Activated B cell treated with CpG ODN at 0.5 μM for 24 hours (primary cell): ENCODE measurements around the gene CCDC191. TPM values are rescaled to one million over a fixed set of nuclear protein-coding genes. Genes with fewer than 3 reads are reported as not detected.

Source experiments
- ATAC-seq: fragments of 200-7000 bp; cut with Tn5 transposase; one replicate; pipeline ENCODE4 v1.10.0; 2021; ENCODE audit warnings: low read depth, mild to moderate bottlenecking, moderate library complexity
- CTCF ChIA-PET: fragments of 350-600 bp; sonication (Branson Sonifier 250); formaldehyde crosslinking; loops from one replicate; lab custom pipeline; 2021; ENCODE audit warnings: antibody characterized with exemption; lab: Charles Lee
- POLR2A ChIA-PET: fragments of 350-600 bp; sonication (Branson Sonifier 250); formaldehyde crosslinking; loops from one replicate; lab custom pipeline; 2021; ENCODE audit warnings: antibody characterized with exemption; lab: Charles Lee
- DNase-seq: peaks from one replicate; pipeline ENCODE4 v3.0.0; 2022
- H3K27ac Mint-ChIP-seq: one replicate; pipeline ENCODE4 v1.8.0; 2020; ENCODE audit warnings: mixed read lengths
- H3K27me3 Mint-ChIP-seq: one replicate; pipeline ENCODE4 v1.8.0; 2021; ENCODE audit warnings: mixed read lengths
- H3K36me3 Mint-ChIP-seq: one replicate; pipeline ENCODE4 v1.8.0; 2021; ENCODE audit warnings: low read depth, mixed read lengths
- H3K4me1 Mint-ChIP-seq: one replicate; pipeline ENCODE4 v1.8.0; 2021; ENCODE audit warnings: mixed read lengths
- H3K4me3 Mint-ChIP-seq: one replicate; pipeline ENCODE4 v1.8.0; 2020; ENCODE audit warnings: mild to moderate bottlenecking, mixed read lengths
- H3K9me3 Mint-ChIP-seq: one replicate; pipeline ENCODE4 v1.8.0; 2020; ENCODE audit warnings: mixed read lengths
- CTCF ChIP-seq: fragments of 200-600 bp; IDR thresholded peaks from one replicate; pipeline ENCODE4 v1.8.0; 2022; ENCODE audit warnings: antibody characterized with exemption, mild to moderate bottlenecking
- intact Hi-C: fragments of 100-400 bp; cut with micrococcal nuclease; formaldehyde crosslinking; loops from one replicate; pipeline ENCODE4 v1.15.1; 2024
- total RNA-seq: library from RNA; stranded (reverse); gene quantifications from 2 replicates; pipeline ENCODE4 v1.2.3, GENCODE V29; 2022

Gene CCDC191
- total RNA-seq, 1 donor from 2014 or later = 17.2 TPM

GRCh38 chr3:114026331-114026730 is 30.0 kb downstream of the CCDC191 start:
- intact Hi-C loops = no loop called here
- no peak for ATAC-seq
- ChIA-PET CTCF (interaction anchor here (1.4 kb wide), 1 partner anchor 10 kb away, joined by 3 read pairs; no protein-coding TSS in a partner anchor), POLR2A (no interaction called here)
- DNase-seq = no peak
- Mint-ChIP-seq H3K36me3 (peaks cover 10% of the 10 kb centered on the region), H3K4me3 (no peak overlapping the region), H3K27me3 (no peaks in the 10 kb centered on the region), H3K4me1 (peaks cover 6% of the 10 kb centered on the region), H3K9me3 (no peaks in the 10 kb centered on the region), H3K27ac (no peak overlapping the region)
- TF ChIP-seq CTCF = no peak

- H3K4me3 Mint-ChIP-seq = no peak overlapping the region
- no peak overlapping the region for H3K27ac Mint-ChIP-seq
- H3K9me3 Mint-ChIP-seq = no peaks in the 10 kb centered on the region
- peaks cover 6% of the 10 kb centered on the region for H3K4me1 Mint-ChIP-seq
- H3K27me3 Mint-ChIP-seq = no peaks in the 10 kb centered on the region
- H3K36me3 Mint-ChIP-seq = peaks cover 8% of the 10 kb centered on the region
- TF ChIP-seq CTCF = no peak
- DNase-seq = no peak
- no peak for ATAC-seq
- ChIA-PET POLR2A (no interaction called here), CTCF (interaction anchor here (1.4 kb wide), 1 partner anchor 9 kb away, joined by 3 read pairs; no protein-coding TSS in a partner anchor)
- intact Hi-C loops = no loop called here
Measured at GRCh38 chr3:114025451-114025850, 30.9 kb downstream of the CCDC191 start.

- ATAC-seq = no peak
- Mint-ChIP-seq H3K27me3 (no peaks in the 10 kb centered on the region), H3K4me1 (peaks cover 6% of the 10 kb centered on the region), H3K9me3 (no peaks in the 10 kb centered on the region), H3K27ac (no peak overlapping the region), H3K36me3 (peaks cover 6% of the 10 kb centered on the region), H3K4me3 (no peak overlapping the region)
- ChIA-PET POLR2A (no interaction called here), CTCF (no interaction called here)
- TF ChIP-seq CTCF = no peak
- no peak for DNase-seq
- intact Hi-C loops = no loop called here
Measured at GRCh38 chr3:114022145-114022802, 34.1 kb downstream of the CCDC191 start.

- peaks cover 6% of the 10 kb centered on the region for H3K36me3 Mint-ChIP-seq
- intact Hi-C loops = no loop called here
- no peak overlapping the region for H3K27ac Mint-ChIP-seq
- ATAC-seq (no peak), DNase-seq (no peak)
- H3K4me3 Mint-ChIP-seq = no peak overlapping the region
- CTCF ChIA-PET = no interaction called here
- H3K27me3 Mint-ChIP-seq = no peaks in the 10 kb centered on the region
- POLR2A ChIA-PET = interaction anchor here (1.1 kb wide), 1 partner anchor 13 kb away, joined by 3 read pairs; no protein-coding TSS in a partner anchor
- H3K4me1 Mint-ChIP-seq = peaks cover 6% of the 10 kb centered on the region
- H3K9me3 Mint-ChIP-seq = no peaks in the 10 kb centered on the region
- no peak for TF ChIP-seq CTCF
Measured at GRCh38 chr3:114020907-114021306, 35.4 kb downstream of the CCDC191 start.

- peaks cover 6% of the 10 kb centered on the region for H3K4me1 Mint-ChIP-seq
- peaks cover 4% of the 10 kb centered on the region for H3K36me3 Mint-ChIP-seq
- ATAC-seq (no peak), DNase-seq (no peak)
- no peaks in the 10 kb centered on the region for H3K27me3 Mint-ChIP-seq
- intact Hi-C loops = no loop called here
- ChIA-PET CTCF (no interaction called here), POLR2A (no interaction called here)
- no peaks in the 10 kb centered on the region for H3K9me3 Mint-ChIP-seq
- H3K4me3 Mint-ChIP-seq = no peak overlapping the region
- H3K27ac Mint-ChIP-seq = no peak overlapping the region
- no peak for TF ChIP-seq CTCF
Measured at GRCh38 chr3:114019486-114019885, 36.8 kb downstream of the CCDC191 start.
